ENCODE measurements around the gene ARID1B.

ARID1B gene

GRCh38 chr6:156794546-156795354 is 17.6 kb downstream of the ARID1B start:
- no peak for DNase-seq

- no peak for DNase-seq
Measured at GRCh38 chr6:156795825-156796224, 18.6 kb downstream of the ARID1B start.

GRCh38 chr6:156796627-156797026 is 19.4 kb downstream of the ARID1B start:
- no peak for DNase-seq

- DNase-seq: no peak
Measured at GRCh38 chr6:156797901-156798735, 20.9 kb downstream of the ARID1B start.

- no peak for DNase-seq
Measured at GRCh38 chr6:156801712-156802111, 24.5 kb downstream of the ARID1B start.

- no peak for DNase-seq
Measured at GRCh38 chr6:156803353-156803752, 26.2 kb downstream of the ARID1B start.

- no peak for DNase-seq
Measured at GRCh38 chr6:156804402-156804801, 27.2 kb downstream of the ARID1B start.

GRCh38 chr6:156806155-156806554 is 29.0 kb downstream of the ARID1B start:
- DNase-seq: no peak

- DNase-seq: no peak
Measured at GRCh38 chr6:156807028-156807427, 29.9 kb downstream of the ARID1B start.

GRCh38 chr6:156807795-156808194 is 30.6 kb downstream of the ARID1B start:
- no peak for DNase-seq

GRCh38 chr6:156808287-156808686 is 31.1 kb downstream of the ARID1B start:
- no peak for DNase-seq

GRCh38 chr6:156809034-156809433 is 31.9 kb downstream of the ARID1B start:
- DNase-seq: no peak

- no peak for DNase-seq
Measured at GRCh38 chr6:156809446-156810178, 32.4 kb downstream of the ARID1B start.

- no peak for DNase-seq
Measured at GRCh38 chr6:156814036-156814581, 36.9 kb downstream of the ARID1B start.

GRCh38 chr6:156816505-156816904 is 39.3 kb downstream of the ARID1B start:
- DNase-seq: no peak

GRCh38 chr6:156820089-156820798 is 43.1 kb downstream of the ARID1B start:
- DNase-seq: no peak

- no peak for DNase-seq
Measured at GRCh38 chr6:156821707-156822106, 44.5 kb downstream of the ARID1B start.

GRCh38 chr6:156822747-156823206 is 45.6 kb downstream of the ARID1B start:
- no peak for DNase-seq

GRCh38 chr6:156824142-156824541 is 47.0 kb downstream of the ARID1B start:
- DNase-seq: no peak

- no peak for DNase-seq
Measured at GRCh38 chr6:156825475-156825874, 48.3 kb downstream of the ARID1B start.

GRCh38 chr6:156826290-156826955 is 49.2 kb downstream of the ARID1B start:
- no peak for DNase-seq

GRCh38 chr6:156827382-156827781 is 50.2 kb downstream of the ARID1B start:
- no peak for DNase-seq

All from CD4-positive, alpha-beta T cell treated with Interleukin-21 for 1 hour (primary cell).